PFSK-1 (cell line): Measurements from ENCODE around the gene SHISA3.

Experiments
- FOXP2 ChIP-seq: optimal IDR thresholded peaks from 2 replicates; pipeline ENCODE3; 2011; ENCODE audit warnings: borderline replicate concordance, control low read depth, inconsistent platforms; ENCODE audit not compliant: insufficient read depth; ENCODE audit errors: extremely low read length, extremely low read depth
- POLR2AphosphoS5 ChIP-seq: IDR thresholded peaks from 2 replicates; pipeline ENCODE4 v1.6.1; 2012; ENCODE audit warnings: low read depth, mild to moderate bottlenecking, control low read depth, low read length, moderate library complexity
- REST ChIP-seq, 2 experiments: IDR thresholded peaks; 2 replicates each; pipeline versions ENCODE4 v1.6.1 to v1.8.0; 2011 to 2012; ENCODE audit warnings: low read depth in 2 of 2, low read length in 2 of 2, control low read depth in 1 of 2, inconsistent platforms in 1 of 2, mild to moderate bottlenecking in 1 of 2, moderate library complexity in 1 of 2; ENCODE audit not compliant: insufficient read depth in 1 of 2
- SIN3A ChIP-seq: IDR thresholded peaks from 2 replicates; pipeline ENCODE4 v1.6.1; 2012; ENCODE audit warnings: mild to moderate bottlenecking, low read length, moderate library complexity, borderline replicate concordance; ENCODE audit not compliant: insufficient read depth
- TAF1 ChIP-seq: IDR thresholded peaks from 2 replicates; pipeline ENCODE4 v1.6.1; 2012; ENCODE audit warnings: low read length, control low read depth, borderline replicate concordance; ENCODE audit not compliant: insufficient read depth

SHISA3 gene

DNA sequence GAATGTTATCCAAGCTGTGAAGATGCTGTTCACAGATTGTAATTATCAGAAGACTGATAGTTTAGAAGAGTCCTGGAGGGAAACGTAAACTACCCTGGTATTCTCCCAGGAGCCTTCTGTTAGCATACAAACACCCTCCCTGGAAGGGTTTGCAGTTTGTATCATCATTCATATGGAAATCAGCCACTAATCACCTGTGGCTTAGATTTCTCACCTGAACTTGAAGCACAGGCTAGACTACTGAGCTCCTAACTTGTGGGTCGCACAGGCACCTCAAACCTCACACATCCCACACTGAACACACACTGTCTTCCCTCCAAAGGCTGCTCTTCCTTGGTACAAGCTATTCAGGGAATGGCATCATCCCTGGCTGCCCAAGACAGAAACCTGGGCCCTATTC lies 30.7 kb downstream of the SHISA3 start:
- no peak for TF ChIP-seq FOXP2

DNA sequence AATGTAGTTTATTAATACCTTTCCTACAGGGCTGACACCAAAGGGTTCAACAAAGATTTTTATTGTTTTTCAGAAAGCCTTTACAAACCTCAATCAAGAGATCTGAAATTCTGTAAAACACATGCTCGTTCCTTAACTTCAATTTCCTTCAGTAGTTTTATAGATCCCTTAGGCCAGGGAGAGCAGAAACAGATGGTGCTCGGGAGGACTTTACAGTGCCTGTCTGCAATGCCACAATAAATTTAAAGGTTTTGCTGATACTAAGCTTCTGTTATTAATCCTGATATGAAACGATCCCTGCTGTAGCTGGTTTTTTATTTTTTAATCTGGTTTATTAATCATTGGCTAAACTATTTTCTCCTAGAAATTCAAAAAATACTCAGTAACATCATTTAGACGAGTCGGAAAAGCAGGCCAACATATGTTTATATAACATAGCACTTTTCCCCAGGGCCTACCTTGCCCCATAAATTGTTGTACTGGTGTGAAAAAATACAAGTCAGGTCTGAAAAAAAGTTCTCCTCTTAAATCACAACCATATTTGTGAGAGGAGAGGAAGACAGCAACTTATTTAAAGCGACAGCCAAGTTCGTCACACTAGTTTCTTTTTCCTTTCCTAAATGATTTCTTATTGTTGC lies 39.8 kb downstream of the SHISA3 start:
- no peak for TF ChIP-seq FOXP2
- TF ChIP-seq POLR2AphosphoS5, result no peak

DNA sequence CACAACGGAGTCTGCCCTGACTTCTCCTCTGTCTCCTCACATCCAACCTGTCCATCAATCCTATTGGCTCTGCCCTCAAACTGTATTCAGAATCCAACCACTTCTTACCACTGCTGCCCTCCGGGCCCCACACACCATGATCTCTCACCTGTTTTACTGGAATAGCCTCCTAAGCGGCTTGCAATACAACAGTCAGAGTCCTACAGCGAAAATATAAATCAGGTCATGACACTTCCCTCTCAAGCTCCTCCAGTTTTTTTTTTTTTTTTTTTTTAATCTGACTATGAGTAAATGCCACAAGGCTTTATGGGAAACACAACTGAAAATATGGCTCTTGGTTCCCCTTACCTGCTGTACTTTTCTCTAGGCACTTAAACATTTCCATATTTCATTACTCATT lies 42.8 kb downstream of the SHISA3 start:
- TF ChIP-seq TAF1 (no peak), REST (IDR thresholded peaks at IDR 0.05; ENCODE audit: insufficient read depth in 1 of 2, low read depth in 2 of 2, low read length in 2 of 2) (no peak), POLR2AphosphoS5 (no peak), SIN3A (no peak), FOXP2 (no peak)

- TF ChIP-seq SIN3A (no peak), FOXP2 (no peak), POLR2AphosphoS5 (no peak), TAF1 (no peak), REST (IDR thresholded peaks at IDR 0.05; ENCODE audit: insufficient read depth in 1 of 2, low read depth in 2 of 2, low read length in 2 of 2) (no peak)
These were observed 45.3 kb downstream of the SHISA3 start for GRCh38 chr4:42442601-42443000.

GRCh38 chr4:42445038-42445437 lies 47.8 kb downstream of the SHISA3 start:
- TF ChIP-seq TAF1 (no peak), REST (IDR thresholded peaks at IDR 0.05; ENCODE audit: insufficient read depth in 1 of 2, low read depth in 2 of 2, low read length in 2 of 2) (no peak), FOXP2 (no peak), POLR2AphosphoS5 (no peak), SIN3A (no peak)

DNA sequence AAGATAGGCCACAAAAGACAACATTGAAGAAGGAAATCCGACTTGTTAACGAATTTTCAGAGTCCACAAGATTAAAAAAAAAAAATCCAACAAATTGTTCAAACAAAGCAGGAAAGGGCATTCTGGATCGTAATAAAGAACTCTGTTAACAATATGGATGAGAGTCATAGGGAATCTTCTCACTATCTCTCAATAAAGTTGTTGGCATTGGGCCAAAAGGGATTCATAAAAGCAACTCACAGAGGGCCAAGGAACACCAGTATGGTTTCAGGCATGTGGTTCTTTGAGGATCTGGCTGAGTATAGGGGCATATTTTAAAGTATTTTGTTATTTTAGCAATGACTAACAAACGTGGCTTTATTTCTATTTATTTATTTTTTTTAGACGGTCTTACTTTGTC lies 49.5 kb downstream of the SHISA3 start:
- TF ChIP-seq POLR2AphosphoS5 (no peak), TAF1 (no peak), SIN3A (no peak), REST (IDR thresholded peaks at IDR 0.05; ENCODE audit: insufficient read depth in 1 of 2, low read depth in 2 of 2, low read length in 2 of 2) (no peak), FOXP2 (no peak)
